Upper lobe of left lung (tissue), 6 donors: ENCODE measurements around the gene APOBEC2. TPM values are rescaled to one million over a fixed set of nuclear protein-coding genes. Genes with fewer than 3 reads are reported as not detected.

Source experiments
- ATAC-seq, 2 donors: fragments of 200-7000 bp; cut with Tn5 transposase; one replicate each; pipeline ENCODE4 v1.9.1; 2022; ENCODE audit warnings: mild to moderate bottlenecking in 2 of 2, moderate library complexity in 2 of 2; ENCODE audit not compliant: low FRiP score in 2 of 2
- DNase-seq, 2 donors: peaks; one replicate each; pipeline ENCODE4 v3.0.0-alpha.2; 2019 to 2020
- H3K27ac ChIP-seq, 4 donors: fragments of 200-600 bp; sonication (generic); one replicate each; pipeline ENCODE4 v1.5.1; 2016 to 2019
- H3K27me3 ChIP-seq, 4 donors: fragments of 200-600 bp; sonication (generic); one replicate each; pipeline ENCODE4 v1.5.1; 2017 to 2019
- H3K36me3 ChIP-seq, 4 donors: fragments of 200-600 bp; sonication (generic); one replicate each; pipeline ENCODE4 v1.5.1; 2016 to 2019
- H3K4me1 ChIP-seq, 4 donors: fragments of 200-600 bp; sonication (generic); one replicate each; pipeline ENCODE4 v1.5.1; 2018 to 2019
- H3K4me3 ChIP-seq, 4 donors: fragments of 200-600 bp; sonication (generic); one replicate each; pipeline ENCODE4 v1.5.1; 2017 to 2019; ENCODE audit warnings: mild to moderate bottlenecking in 2 of 4, moderate library complexity in 1 of 4
- H3K9me3 ChIP-seq, 4 donors: fragments of 200-600 bp; sonication (generic); one replicate each; pipeline ENCODE4 v1.5.1; 2018 to 2019
- CTCF ChIP-seq, 6 experiments: fragments of 450-650 bp in 4 of 6; fragments of 200-600 bp in 2 of 6; sonication (generic) in 2 of 6; IDR thresholded peaks; one replicate each; pipeline ENCODE4 v1.5.1; 2016 to 2019; ENCODE audit warnings: antibody characterized with exemption in 6 of 6
- EP300 ChIP-seq, 4 donors: sonication (generic); formaldehyde crosslinking; IDR thresholded peaks; one replicate each; pipeline ENCODE4 v1.5.1; 2017; ENCODE audit warnings: antibody characterized with exemption in 4 of 4, control low read depth in 2 of 4
- POLR2A ChIP-seq, 4 donors: fragments of 450-650 bp; IDR thresholded peaks; one replicate each; pipeline ENCODE4 v1.5.1; 2016 to 2017; ENCODE audit warnings: antibody characterized with exemption in 4 of 4, mild to moderate bottlenecking in 2 of 4
- POLR2AphosphoS5 ChIP-seq, 2 donors: sonication (generic); formaldehyde crosslinking; IDR thresholded peaks; one replicate each; pipeline ENCODE4 v1.5.1; 2017; ENCODE audit warnings: antibody characterized with exemption in 2 of 2
- WGBS, 2 donors: methylation state at CpG; one replicate each; pipeline ENCODE4 v1.1.5; 2017 to 2018; 5-methylcytosine and 5-hydroxymethylcytosine counted together
- total RNA-seq, 6 donors: library from RNA; depleted of rRNA in 4 of 6; stranded (reverse); fragments of >200 nt in 4 of 6; gene quantifications; one replicate each; pipeline versions ENCODE4 v1.1.0 to v1.2.1, GENCODE V29; 2016 to 2021
- donor health status: DM: no; HTN: no; CAD: no; lungs with moderate emphysema.
- donor health status: DM: no; HTN: yes; CAD: no; lungs with severe emphysema.

Gene APOBEC2
- total RNA-seq, 6 donors from 2014 or later, result not detected

GRCh38 chr6:41036186-41036585, 16.8 kb upstream of the APOBEC2 start:
- ATAC-seq (no peak), DNase-seq (peak in 1 of 2 donors; percentile 60)
- Histone ChIP-seq H3K4me1 (peaks cover 0 to 9% (median 4%) of the 10 kb centered on the region in 4 donors), H3K4me3 (no peak overlapping the region), H3K27me3 (no peaks in the 10 kb centered on the region), H3K9me3 (no peaks in the 10 kb centered on the region), H3K27ac (no peak overlapping the region), H3K36me3 (no peaks in the 10 kb centered on the region)
- 72 to 73% methylated on average over 3 of the region's 3 CpGs for WGBS, 2 donors
- TF ChIP-seq POLR2A (IDR thresholded peaks at IDR 0.05) (no peak), CTCF (IDR thresholded peaks at IDR 0.05) (no peak), POLR2AphosphoS5 (IDR thresholded peaks at IDR 0.05) (no peak), EP300 (IDR thresholded peaks at IDR 0.05) (no peak)

GRCh38 chr6:41036601-41037000, 16.4 kb upstream of the APOBEC2 start:
- H3K27ac ChIP-seq, result no peak overlapping the region
- peaks cover 0 to 9% (median 4%) of the 10 kb centered on the region in 4 donors for H3K4me1 ChIP-seq
- 94 to 95% methylated on average over 2 of the region's 2 CpGs for WGBS, 2 donors
- no peak for ATAC-seq
- no peak overlapping the region for H3K4me3 ChIP-seq
- H3K27me3 ChIP-seq, result no peaks in the 10 kb centered on the region
- H3K9me3 ChIP-seq, result no peaks in the 10 kb centered on the region
- no peaks in the 10 kb centered on the region for H3K36me3 ChIP-seq
- no peak for DNase-seq
- TF ChIP-seq EP300 (IDR thresholded peaks at IDR 0.05) (no peak), CTCF (IDR thresholded peaks at IDR 0.05) (no peak), POLR2A (IDR thresholded peaks at IDR 0.05) (no peak), POLR2AphosphoS5 (IDR thresholded peaks at IDR 0.05) (no peak)

- H3K4me3 ChIP-seq, result no peak overlapping the region
- H3K27me3 ChIP-seq, result no peaks in the 10 kb centered on the region
- H3K4me1 ChIP-seq, result peaks cover 0 to 9% (median 4%) of the 10 kb centered on the region in 4 donors
- H3K9me3 ChIP-seq, result no peaks in the 10 kb centered on the region
- DNase-seq (no peak), ATAC-seq (peak in 1 of 2 donors; percentile 33)
- TF ChIP-seq POLR2A (IDR thresholded peaks at IDR 0.05), result no peak
- no peak for TF ChIP-seq EP300 (IDR thresholded peaks at IDR 0.05)
- TF ChIP-seq CTCF (IDR thresholded peaks at IDR 0.05), result no peak
- TF ChIP-seq POLR2AphosphoS5 (IDR thresholded peaks at IDR 0.05), result no peak
- WGBS, 2 donors, result 88% methylated on average over 12 to 13 of the region's 13 CpGs
- H3K36me3 ChIP-seq, result no peaks in the 10 kb centered on the region
- H3K27ac ChIP-seq, result no peak overlapping the region
Measured at GRCh38 chr6:41037107-41037900, 15.7 kb upstream of the APOBEC2 start.

- no peak for DNase-seq
- no peaks in the 10 kb centered on the region for H3K9me3 ChIP-seq
- TF ChIP-seq POLR2A (IDR thresholded peaks at IDR 0.05), result no peak
- TF ChIP-seq EP300 (IDR thresholded peaks at IDR 0.05), result no peak
- no peak for TF ChIP-seq CTCF (IDR thresholded peaks at IDR 0.05)
- TF ChIP-seq POLR2AphosphoS5 (IDR thresholded peaks at IDR 0.05), result no peak
- no peaks in the 10 kb centered on the region for H3K36me3 ChIP-seq
- ATAC-seq, result no peak
- H3K27me3 ChIP-seq, result no peaks in the 10 kb centered on the region
- peaks cover 0 to 9% (median 4%) of the 10 kb centered on the region in 4 donors for H3K4me1 ChIP-seq
- 77 to 93% methylated on average over 3 of the region's 3 CpGs for WGBS, 2 donors
- H3K4me3 ChIP-seq, result no peak overlapping the region
- no peak overlapping the region for H3K27ac ChIP-seq
Measured at GRCh38 chr6:41038205-41038604, 14.8 kb upstream of the APOBEC2 start.
